ENCODE measurements around the gene CD99L2. TPM values are rescaled to one million over a fixed set of nuclear protein-coding genes. Genes with fewer than 3 reads are reported as not detected.

The CD99L2 gene
- total and polyA plus RNA-seq, 10 of the 15 experiments (the other 5 are each of a cell fraction or from before 2014, with no cell fraction given): 1.1 to 22.9 (median 13.0) TPM

DNA sequence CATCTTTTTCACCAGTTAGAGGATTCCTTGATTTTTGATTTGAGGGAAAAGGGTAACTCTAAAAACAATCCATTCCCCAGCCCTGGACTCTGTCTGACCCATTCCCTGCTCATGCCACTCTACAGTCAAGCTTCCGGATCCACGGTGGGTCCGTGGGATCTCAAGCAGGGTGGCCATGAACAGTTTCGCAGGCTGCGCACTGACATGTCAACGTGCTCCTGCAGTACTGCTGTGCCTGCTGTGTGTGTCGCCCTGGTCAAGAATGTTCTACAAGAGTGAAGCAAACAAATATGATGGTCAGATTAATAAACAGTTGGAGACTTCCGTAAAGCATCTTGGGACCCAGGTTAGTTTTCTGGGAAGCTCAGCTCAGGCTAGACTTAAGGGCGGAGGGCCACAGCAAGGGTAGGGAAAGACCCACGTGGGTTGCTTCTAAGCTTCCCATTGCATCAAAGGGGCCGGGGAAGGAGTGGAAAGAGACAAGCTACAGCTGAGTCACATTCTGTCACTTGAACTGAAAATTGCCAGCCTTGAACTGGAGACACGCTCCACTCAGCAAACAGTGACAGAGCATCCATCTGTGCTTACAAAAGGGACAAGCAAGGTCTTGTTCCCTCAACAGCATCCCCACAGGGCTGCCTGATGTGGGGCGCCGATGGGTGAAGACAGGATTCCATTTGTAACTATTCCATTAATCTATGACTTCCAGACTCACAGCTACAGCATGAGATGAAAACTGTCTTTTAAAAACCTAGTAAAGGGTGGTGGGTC, 123.5 kb downstream of the CD99L2 start:
- TF ChIP-seq YY1 (IDR thresholded peaks at IDR 0.05; ENCODE audit: low read depth, low read length) (no peak), GATAD2B (conservative IDR thresholded peaks at IDR 0.05; ENCODE audit: low read depth) (no peak)
- Histone ChIP-seq H3K36me3 (ENCODE audit: control insufficient read depth in 2 of 2, insufficient read depth in 2 of 2, low read length in 1 of 2) (no peaks in the 10 kb centered on the region; a peak in 2 of 4 replicates), H2AFZ (ENCODE audit: control insufficient read depth, low read depth, low read length) (no peak overlapping the region), H3K4me3 (no peak overlapping the region), H3K4me2 (ENCODE audit: control insufficient read depth, insufficient read depth) (no peak overlapping the region), H3K4me1 (ENCODE audit: control insufficient read depth, insufficient read depth, low read length) (peaks cover 7% of the 10 kb centered on the region; the same call in 1 of the 2 replicates), H3K27ac (ENCODE audit: control insufficient read depth, insufficient read depth) (no peak overlapping the region), H3K9me3 (replicated peaks; ENCODE audit: control insufficient read depth, insufficient read depth, low read length) (no peaks in the 10 kb centered on the region), H3K9ac (ENCODE audit: control insufficient read depth, insufficient read depth, low read length) (no peak overlapping the region), H3K27me3 (replicated peaks in 1 of 2; ENCODE audit: control insufficient read depth in 2 of 2, insufficient read depth in 2 of 2, low read length in 1 of 2) (no peaks in the 10 kb centered on the region), H3K79me2 (ENCODE audit: control insufficient read depth, insufficient read depth, low read length) (no peaks in the 10 kb centered on the region), H4K20me1 (ENCODE audit: control insufficient read depth, insufficient read depth) (no peaks in the 10 kb centered on the region; the same call in 1 of the 2 replicates)
- intact Hi-C loops (cut with micrococcal nuclease; ENCODE audit: unreplicated experiment) (loop anchor here (5.0 to 10.0 kb wide), 3 partner anchors 122 to 907 kb away; partner anchors contain the start of genes CD99L2 and HMGB3), in situ Hi-C loops (cut with MboI) (loop anchor here (5.0 to 25.0 kb wide), 4 partner anchors 227 to 912 kb away; partner anchors contain the start of genes PRRG3 and VMA21)
- FAIRE-seq (no peak), ATAC-seq (no peak), DNase-seq (ENCODE audit: low read depth, low spot score) (no peak)
- ChIA-PET SMC1A (ENCODE audit: uncharacterized antibody, unreplicated experiment) (interaction anchor here (1.4 kb wide), 1 partner anchor 301 kb away, joined by 3 read pairs; no protein-coding TSS in a partner anchor), CTCF (interaction anchor here (1.1 to 8.1 kb wide), 4 partner anchors 9 to 307 kb away, joined by 3 to 95 read pairs (median 6); no protein-coding TSS in a partner anchor), RAD21 (ENCODE audit: unreplicated experiment) (interaction anchor here (2.0 kb wide), 1 partner anchor 307 kb away, joined by 7 read pairs; no protein-coding TSS in a partner anchor), POLR2A (no interaction called here)
- BruUV-seq (replicated peaks): no TSS peak
- WGBS (ENCODE audit: insufficient coverage, insufficient replicate concordance, low lambda C conversion rate, missing lambda C conversion rate): 74% methylated on average over 14 of the region's 14 CpGs

GRCh38 chrX:150773634-150774033, 124.8 kb downstream of the CD99L2 start:
- H3K4me3 ChIP-seq: no peak overlapping the region
- DNase-seq (ENCODE audit: low read depth, low spot score) (no peak), ATAC-seq (no peak), FAIRE-seq (no peak)
- H3K27ac ChIP-seq (ENCODE audit: control insufficient read depth, insufficient read depth): no peak overlapping the region
- no peaks in the 10 kb centered on the region for H3K4me1 ChIP-seq (ENCODE audit: control insufficient read depth, insufficient read depth, low read length)
- BruUV-seq (replicated peaks): no TSS peak
- SMC1A ChIA-PET (ENCODE audit: uncharacterized antibody, unreplicated experiment): interaction anchor here (1.2 kb wide), 1 partner anchor 308 kb away, joined by 3 read pairs; no protein-coding TSS in a partner anchor
- H4K20me1 ChIP-seq (ENCODE audit: control insufficient read depth, insufficient read depth): no peaks in the 10 kb centered on the region; the same call in 1 of the 2 replicates
- H2AFZ ChIP-seq (ENCODE audit: control insufficient read depth, low read depth, low read length): no peak overlapping the region
- H3K27me3 ChIP-seq (replicated peaks in 1 of 2; ENCODE audit: control insufficient read depth in 2 of 2, insufficient read depth in 2 of 2, low read length in 1 of 2): no peaks in the 10 kb centered on the region
- H3K9me3 ChIP-seq (replicated peaks; ENCODE audit: control insufficient read depth, insufficient read depth, low read length): no peaks in the 10 kb centered on the region
- H3K4me2 ChIP-seq (ENCODE audit: control insufficient read depth, insufficient read depth): no peak overlapping the region
- 47% methylated on average over 4 of the region's 4 CpGs for WGBS (ENCODE audit: insufficient coverage, insufficient replicate concordance, low lambda C conversion rate, missing lambda C conversion rate)
- POLR2A ChIA-PET: no interaction called here
- no peak overlapping the region for H3K9ac ChIP-seq (ENCODE audit: control insufficient read depth, insufficient read depth, low read length)
- in situ Hi-C loops (cut with MboI) (loop anchor here (5.0 to 25.0 kb wide), 2 partner anchors 229 to 914 kb away; partner anchors contain the start of gene PRRG3), intact Hi-C loops (cut with micrococcal nuclease; ENCODE audit: unreplicated experiment) (loop anchor here (2.0 to 10.0 kb wide), 3 partner anchors 211 to 909 kb away; partner anchors contain the start of gene HMGB3)
- CTCF ChIA-PET: interaction anchor here (1.0 to 8.1 kb wide), 4 partner anchors 10 to 377 kb away, joined by 3 to 95 read pairs (median 4); no protein-coding TSS in a partner anchor
- no peaks in the 10 kb centered on the region; a peak in 2 of 4 replicates for H3K36me3 ChIP-seq (ENCODE audit: control insufficient read depth in 2 of 2, insufficient read depth in 2 of 2, low read length in 1 of 2)
- H3K79me2 ChIP-seq (ENCODE audit: control insufficient read depth, insufficient read depth, low read length): no peaks in the 10 kb centered on the region
- RAD21 ChIA-PET (ENCODE audit: unreplicated experiment): no interaction called here
- no peak for TF ChIP-seq NR2C2 (IDR thresholded peaks at IDR 0.05; ENCODE audit: borderline replicate concordance, control insufficient read depth, insufficient read length, low read depth)
- TF ChIP-seq PAX5 (IDR thresholded peaks at IDR 0.05; ENCODE audit: borderline replicate concordance, low read depth, low read length): no peak
- TF ChIP-seq, protein P1, sequence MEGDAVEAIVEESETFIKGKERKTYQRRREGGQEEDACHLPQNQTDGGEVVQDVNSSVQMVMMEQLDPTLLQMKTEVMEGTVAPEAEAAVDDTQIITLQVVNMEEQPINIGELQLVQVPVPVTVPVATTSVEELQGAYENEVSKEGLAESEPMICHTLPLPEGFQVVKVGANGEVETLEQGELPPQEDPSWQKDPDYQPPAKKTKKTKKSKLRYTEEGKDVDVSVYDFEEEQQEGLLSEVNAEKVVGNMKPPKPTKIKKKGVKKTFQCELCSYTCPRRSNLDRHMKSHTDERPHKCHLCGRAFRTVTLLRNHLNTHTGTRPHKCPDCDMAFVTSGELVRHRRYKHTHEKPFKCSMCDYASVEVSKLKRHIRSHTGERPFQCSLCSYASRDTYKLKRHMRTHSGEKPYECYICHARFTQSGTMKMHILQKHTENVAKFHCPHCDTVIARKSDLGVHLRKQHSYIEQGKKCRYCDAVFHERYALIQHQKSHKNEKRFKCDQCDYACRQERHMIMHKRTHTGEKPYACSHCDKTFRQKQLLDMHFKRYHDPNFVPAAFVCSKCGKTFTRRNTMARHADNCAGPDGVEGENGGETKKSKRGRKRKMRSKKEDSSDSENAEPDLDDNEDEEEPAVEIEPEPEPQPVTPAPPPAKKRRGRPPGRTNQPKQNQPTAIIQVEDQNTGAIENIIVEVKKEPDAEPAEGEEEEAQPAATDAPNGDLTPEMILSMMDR (IDR thresholded peaks at IDR 0.05 in 2 of 3, conservative IDR thresholded peaks at IDR 0.05 in 1 of 3; ENCODE audit: control insufficient read depth in 2 of 3, extremely low read depth in 1 of 3, insufficient read depth in 1 of 3, low read depth in 3 of 3, low read length in 3 of 3): no peak
- TF ChIP-seq KDM1A (IDR thresholded peaks at IDR 0.05; ENCODE audit: borderline replicate concordance): no peak
- TF ChIP-seq, protein P2, sequence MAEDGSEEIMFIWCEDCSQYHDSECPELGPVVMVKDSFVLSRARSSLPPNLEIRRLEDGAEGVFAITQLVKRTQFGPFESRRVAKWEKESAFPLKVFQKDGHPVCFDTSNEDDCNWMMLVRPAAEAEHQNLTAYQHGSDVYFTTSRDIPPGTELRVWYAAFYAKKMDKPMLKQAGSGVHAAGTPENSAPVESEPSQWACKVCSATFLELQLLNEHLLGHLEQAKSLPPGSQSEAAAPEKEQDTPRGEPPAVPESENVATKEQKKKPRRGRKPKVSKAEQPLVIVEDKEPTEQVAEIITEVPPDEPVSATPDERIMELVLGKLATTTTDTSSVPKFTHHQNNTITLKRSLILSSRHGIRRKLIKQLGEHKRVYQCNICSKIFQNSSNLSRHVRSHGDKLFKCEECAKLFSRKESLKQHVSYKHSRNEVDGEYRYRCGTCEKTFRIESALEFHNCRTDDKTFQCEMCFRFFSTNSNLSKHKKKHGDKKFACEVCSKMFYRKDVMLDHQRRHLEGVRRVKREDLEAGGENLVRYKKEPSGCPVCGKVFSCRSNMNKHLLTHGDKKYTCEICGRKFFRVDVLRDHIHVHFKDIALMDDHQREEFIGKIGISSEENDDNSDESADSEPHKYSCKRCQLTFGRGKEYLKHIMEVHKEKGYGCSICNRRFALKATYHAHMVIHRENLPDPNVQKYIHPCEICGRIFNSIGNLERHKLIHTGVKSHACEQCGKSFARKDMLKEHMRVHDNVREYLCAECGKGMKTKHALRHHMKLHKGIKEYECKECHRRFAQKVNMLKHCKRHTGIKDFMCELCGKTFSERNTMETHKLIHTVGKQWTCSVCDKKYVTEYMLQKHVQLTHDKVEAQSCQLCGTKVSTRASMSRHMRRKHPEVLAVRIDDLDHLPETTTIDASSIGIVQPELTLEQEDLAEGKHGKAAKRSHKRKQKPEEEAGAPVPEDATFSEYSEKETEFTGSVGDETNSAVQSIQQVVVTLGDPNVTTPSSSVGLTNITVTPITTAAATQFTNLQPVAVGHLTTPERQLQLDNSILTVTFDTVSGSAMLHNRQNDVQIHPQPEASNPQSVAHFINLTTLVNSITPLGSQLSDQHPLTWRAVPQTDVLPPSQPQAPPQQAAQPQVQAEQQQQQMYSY (CRISPR knock-in tag; IDR thresholded peaks at IDR 0.05): no peak
- no peak for TF ChIP-seq SPI1 (IDR thresholded peaks at IDR 0.05; ENCODE audit: borderline replicate concordance, insufficient read depth, low read depth, low read length)

Measured in GM12878 (cell line).